ENCODE data around the gene AP1S2. TPM values are rescaled to one million over a fixed set of nuclear protein-coding genes. Genes with fewer than 3 reads are reported as not detected.

AP1S2 gene
- total and polyA plus RNA-seq, 9 of the 15 experiments (the other 6 are each of a cell fraction or from before 2014, with no cell fraction given), result 11.1 to 64.2 (median 25.8) TPM

DNA sequence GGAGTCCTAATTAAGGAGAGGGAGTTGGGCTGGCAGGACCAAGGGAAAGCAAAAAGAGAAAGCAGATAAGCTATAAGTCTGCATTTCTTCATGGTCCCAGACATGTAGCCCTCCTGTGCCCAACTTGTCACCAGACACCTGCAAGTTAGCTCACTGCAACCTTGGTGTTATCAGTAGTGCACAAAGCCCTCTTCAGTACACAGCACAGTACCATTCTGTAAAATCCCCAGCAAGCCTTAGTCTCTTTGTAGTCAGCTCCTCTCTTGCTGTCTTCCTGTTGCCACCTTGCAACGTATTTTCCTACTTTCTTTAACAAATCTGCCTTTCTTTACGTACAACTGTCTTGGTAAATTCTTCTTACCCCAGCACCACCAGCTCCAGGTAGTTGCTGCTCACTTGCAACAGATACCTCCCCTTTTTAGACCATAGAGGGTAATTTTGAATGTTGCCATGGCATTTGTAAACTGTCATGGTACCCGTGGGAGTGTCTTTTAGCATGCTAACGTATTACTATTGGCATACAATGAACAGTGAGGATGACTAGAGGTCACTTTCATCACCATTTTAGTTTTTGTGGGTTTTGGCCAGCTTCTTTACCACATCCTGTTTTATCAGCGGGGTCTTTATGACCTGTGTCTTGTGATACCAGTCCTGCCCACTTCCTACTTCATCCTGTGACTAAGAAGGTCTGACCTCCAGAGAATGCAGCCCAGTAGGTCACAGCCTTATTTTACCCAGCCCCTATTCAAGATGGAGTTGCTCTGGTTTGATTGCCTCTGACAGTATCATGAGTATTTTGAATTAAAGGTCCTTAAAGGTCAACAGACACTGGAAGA is 28.3 kb upstream of the AP1S2 start (continued):
- TF ChIP-seq HMG20B (CRISPR knock-in tag; IDR thresholded peaks at IDR 0.05), result 0 out of 2 replicates have a peak, but pooled peaks have one; percentile 64
- no peak for TF ChIP-seq POLR2B (IDR thresholded peaks at IDR 0.05; ENCODE audit: low read depth, partially characterized antibody)
- TF ChIP-seq, protein P1, sequence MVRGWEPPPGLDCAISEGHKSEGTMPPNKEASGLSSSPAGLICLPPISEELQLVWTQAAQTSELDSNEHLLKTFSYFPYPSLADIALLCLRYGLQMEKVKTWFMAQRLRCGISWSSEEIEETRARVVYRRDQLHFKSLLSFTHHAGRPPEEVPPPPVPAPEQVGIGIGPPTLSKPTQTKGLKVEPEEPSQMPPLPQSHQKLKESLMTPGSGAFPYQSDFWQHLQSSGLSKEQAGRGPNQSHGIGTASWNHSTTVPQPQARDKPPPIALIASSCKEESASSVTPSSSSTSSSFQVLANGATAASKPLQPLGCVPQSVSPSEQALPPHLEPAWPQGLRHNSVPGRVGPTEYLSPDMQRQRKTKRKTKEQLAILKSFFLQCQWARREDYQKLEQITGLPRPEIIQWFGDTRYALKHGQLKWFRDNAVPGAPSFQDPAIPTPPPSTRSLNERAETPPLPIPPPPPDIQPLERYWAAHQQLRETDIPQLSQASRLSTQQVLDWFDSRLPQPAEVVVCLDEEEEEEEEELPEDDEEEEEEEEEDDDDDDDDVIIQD (CRISPR knock-in tag; IDR thresholded peaks at IDR 0.05), result peak; percentile 87; the same call in 1 of the 2 replicates
- TF ChIP-seq, protein P2, sequence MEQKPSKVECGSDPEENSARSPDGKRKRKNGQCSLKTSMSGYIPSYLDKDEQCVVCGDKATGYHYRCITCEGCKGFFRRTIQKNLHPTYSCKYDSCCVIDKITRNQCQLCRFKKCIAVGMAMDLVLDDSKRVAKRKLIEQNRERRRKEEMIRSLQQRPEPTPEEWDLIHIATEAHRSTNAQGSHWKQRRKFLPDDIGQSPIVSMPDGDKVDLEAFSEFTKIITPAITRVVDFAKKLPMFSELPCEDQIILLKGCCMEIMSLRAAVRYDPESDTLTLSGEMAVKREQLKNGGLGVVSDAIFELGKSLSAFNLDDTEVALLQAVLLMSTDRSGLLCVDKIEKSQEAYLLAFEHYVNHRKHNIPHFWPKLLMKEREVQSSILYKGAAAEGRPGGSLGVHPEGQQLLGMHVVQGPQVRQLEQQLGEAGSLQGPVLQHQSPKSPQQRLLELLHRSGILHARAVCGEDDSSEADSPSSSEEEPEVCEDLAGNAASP (IDR thresholded peaks at IDR 0.05), result no peak
- TF ChIP-seq, protein P3, sequence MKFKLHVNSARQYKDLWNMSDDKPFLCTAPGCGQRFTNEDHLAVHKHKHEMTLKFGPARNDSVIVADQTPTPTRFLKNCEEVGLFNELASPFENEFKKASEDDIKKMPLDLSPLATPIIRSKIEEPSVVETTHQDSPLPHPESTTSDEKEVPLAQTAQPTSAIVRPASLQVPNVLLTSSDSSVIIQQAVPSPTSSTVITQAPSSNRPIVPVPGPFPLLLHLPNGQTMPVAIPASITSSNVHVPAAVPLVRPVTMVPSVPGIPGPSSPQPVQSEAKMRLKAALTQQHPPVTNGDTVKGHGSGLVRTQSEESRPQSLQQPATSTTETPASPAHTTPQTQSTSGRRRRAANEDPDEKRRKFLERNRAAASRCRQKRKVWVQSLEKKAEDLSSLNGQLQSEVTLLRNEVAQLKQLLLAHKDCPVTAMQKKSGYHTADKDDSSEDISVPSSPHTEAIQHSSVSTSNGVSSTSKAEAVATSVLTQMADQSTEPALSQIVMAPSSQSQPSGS (CRISPR knock-in tag; IDR thresholded peaks at IDR 0.05), result no peak
- TF ChIP-seq, protein P4, sequence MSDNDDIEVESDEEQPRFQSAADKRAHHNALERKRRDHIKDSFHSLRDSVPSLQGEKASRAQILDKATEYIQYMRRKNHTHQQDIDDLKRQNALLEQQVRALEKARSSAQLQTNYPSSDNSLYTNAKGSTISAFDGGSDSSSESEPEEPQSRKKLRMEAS (CRISPR knock-in tag; IDR thresholded peaks at IDR 0.05), result no peak
- TF ChIP-seq ZNF696 (CRISPR knock-in tag; conservative IDR thresholded peaks at IDR 0.05), result 0 out of 2 replicates have a peak, but pooled peaks have one; percentile 32
- no peak for TF ChIP-seq RB1 (IDR thresholded peaks at IDR 0.05; ENCODE audit: low read depth)
- no peak for TF ChIP-seq XRCC5 (IDR thresholded peaks at IDR 0.05; ENCODE audit: low read depth, low read length)
- TF ChIP-seq DPF2 (IDR thresholded peaks at IDR 0.05), result no peak
- peak; percentile 62 for TF ChIP-seq ETV1 (tag; conservative IDR thresholded peaks at IDR 0.05; ENCODE audit: low read depth)
- no peak for TF ChIP-seq RAD51 (IDR thresholded peaks at IDR 0.05; ENCODE audit: borderline replicate concordance, low read depth)
- TF ChIP-seq, protein P5, sequence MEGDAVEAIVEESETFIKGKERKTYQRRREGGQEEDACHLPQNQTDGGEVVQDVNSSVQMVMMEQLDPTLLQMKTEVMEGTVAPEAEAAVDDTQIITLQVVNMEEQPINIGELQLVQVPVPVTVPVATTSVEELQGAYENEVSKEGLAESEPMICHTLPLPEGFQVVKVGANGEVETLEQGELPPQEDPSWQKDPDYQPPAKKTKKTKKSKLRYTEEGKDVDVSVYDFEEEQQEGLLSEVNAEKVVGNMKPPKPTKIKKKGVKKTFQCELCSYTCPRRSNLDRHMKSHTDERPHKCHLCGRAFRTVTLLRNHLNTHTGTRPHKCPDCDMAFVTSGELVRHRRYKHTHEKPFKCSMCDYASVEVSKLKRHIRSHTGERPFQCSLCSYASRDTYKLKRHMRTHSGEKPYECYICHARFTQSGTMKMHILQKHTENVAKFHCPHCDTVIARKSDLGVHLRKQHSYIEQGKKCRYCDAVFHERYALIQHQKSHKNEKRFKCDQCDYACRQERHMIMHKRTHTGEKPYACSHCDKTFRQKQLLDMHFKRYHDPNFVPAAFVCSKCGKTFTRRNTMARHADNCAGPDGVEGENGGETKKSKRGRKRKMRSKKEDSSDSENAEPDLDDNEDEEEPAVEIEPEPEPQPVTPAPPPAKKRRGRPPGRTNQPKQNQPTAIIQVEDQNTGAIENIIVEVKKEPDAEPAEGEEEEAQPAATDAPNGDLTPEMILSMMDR (IDR thresholded peaks at IDR 0.05 in 2 of 3, conservative IDR thresholded peaks at IDR 0.05 in 1 of 3; ENCODE audit: insufficient read depth in 2 of 3, low read depth in 1 of 3, low read length in 3 of 3), result no peak
- no peak for TF ChIP-seq XRCC3 (IDR thresholded peaks at IDR 0.05)
- TF ChIP-seq, protein P6, sequence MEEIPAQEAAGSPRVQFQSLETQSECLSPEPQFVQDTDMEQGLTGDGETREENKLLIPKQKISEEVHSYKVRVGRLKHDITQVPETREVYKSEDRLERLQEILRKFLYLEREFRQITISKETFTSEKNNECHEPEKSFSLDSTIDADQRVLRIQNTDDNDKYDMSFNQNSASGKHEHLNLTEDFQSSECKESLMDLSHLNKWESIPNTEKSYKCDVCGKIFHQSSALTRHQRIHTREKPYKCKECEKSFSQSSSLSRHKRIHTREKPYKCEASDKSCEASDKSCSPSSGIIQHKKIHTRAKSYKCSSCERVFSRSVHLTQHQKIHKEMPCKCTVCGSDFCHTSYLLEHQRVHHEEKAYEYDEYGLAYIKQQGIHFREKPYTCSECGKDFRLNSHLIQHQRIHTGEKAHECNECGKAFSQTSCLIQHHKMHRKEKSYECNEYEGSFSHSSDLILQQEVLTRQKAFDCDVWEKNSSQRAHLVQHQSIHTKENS (CRISPR knock-in tag; IDR thresholded peaks at IDR 0.05), result no peak
- no peak for TF ChIP-seq ZNF436 (CRISPR knock-in tag; IDR thresholded peaks at IDR 0.05)
- TF ChIP-seq, protein P7, sequence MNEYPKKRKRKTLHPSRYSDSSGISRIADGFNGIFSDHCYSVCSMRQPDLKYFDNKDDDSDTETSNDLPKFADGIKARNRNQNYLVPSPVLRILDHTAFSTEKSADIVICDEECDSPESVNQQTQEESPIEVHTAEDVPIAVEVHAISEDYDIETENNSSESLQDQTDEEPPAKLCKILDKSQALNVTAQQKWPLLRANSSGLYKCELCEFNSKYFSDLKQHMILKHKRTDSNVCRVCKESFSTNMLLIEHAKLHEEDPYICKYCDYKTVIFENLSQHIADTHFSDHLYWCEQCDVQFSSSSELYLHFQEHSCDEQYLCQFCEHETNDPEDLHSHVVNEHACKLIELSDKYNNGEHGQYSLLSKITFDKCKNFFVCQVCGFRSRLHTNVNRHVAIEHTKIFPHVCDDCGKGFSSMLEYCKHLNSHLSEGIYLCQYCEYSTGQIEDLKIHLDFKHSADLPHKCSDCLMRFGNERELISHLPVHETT (CRISPR knock-in tag; conservative IDR thresholded peaks at IDR 0.05 in 1 of 2, IDR thresholded peaks at IDR 0.05 in 1 of 2), result peak in 1 of 2 experiments; percentile 97; a peak in 2 of 4 replicates
